SK-N-MC (cell line): Measurements from ENCODE around the gene TMA7.

Source experiments
- EZH2 ChIP-seq: fragments of 200-600 bp; sonication (generic); IDR thresholded peaks from one replicate; pipeline ENCODE4 v1.6.1; 2017; ENCODE audit warnings: antibody characterized with exemption
- FOXP2 ChIP-seq: optimal IDR thresholded peaks from 2 replicates; pipeline ENCODE3; 2011; ENCODE audit warnings: mild to moderate bottlenecking, moderate library complexity; ENCODE audit not compliant: insufficient read depth; ENCODE audit errors: extremely low read length, control extremely low read depth
- POLR2AphosphoS5 ChIP-seq: IDR thresholded peaks from 2 replicates; pipeline ENCODE4 v1.6.1; 2012; ENCODE audit warnings: mild to moderate bottlenecking, low read depth, low read length, borderline replicate concordance

- no peak for TF ChIP-seq POLR2AphosphoS5
- no peak for TF ChIP-seq EZH2
- no peak for TF ChIP-seq FOXP2
These were observed 27.0 kb upstream of the TMA7 start for GRCh38 chr3:48413086-48413485.
